Progenitor cell of endocrine pancreas (in vitro differentiated cells): ENCODE data around the gene PFKP. TPM values are rescaled to one million over a fixed set of nuclear protein-coding genes. Genes with fewer than 3 reads are reported as not detected.

ENCODE experiments used
- DNase-seq: peaks from one replicate; pipeline ENCODE4 v3.0.0; 2021; ENCODE audit warnings: low spot score; ENCODE audit not compliant: unreplicated experiment
- H3K27ac Mint-ChIP-seq: 2 replicates; pipeline ENCODE4 v1.8.0; 2021; ENCODE audit warnings: mild to moderate bottlenecking, moderate library complexity, mixed read lengths
- H3K27me3 Mint-ChIP-seq: 2 replicates; pipeline ENCODE4 v1.8.0; 2021; ENCODE audit warnings: mixed read lengths
- H3K36me3 Mint-ChIP-seq: 2 replicates; pipeline ENCODE4 v1.8.0; 2022; ENCODE audit warnings: mixed read lengths; ENCODE audit not compliant: insufficient read depth
- H3K4me1 Mint-ChIP-seq: 2 replicates; pipeline ENCODE4 v1.8.0; 2021; ENCODE audit warnings: low read depth, mixed read lengths
- H3K4me3 Mint-ChIP-seq: 2 replicates; pipeline ENCODE4 v1.8.0; 2021; ENCODE audit warnings: low read depth, mild to moderate bottlenecking, moderate library complexity, mixed read lengths
- H3K9me3 Mint-ChIP-seq: 2 replicates; pipeline ENCODE4 v1.8.0; 2021; ENCODE audit warnings: low read depth, mixed read lengths
- CTCF ChIP-seq: fragments of 200-600 bp; sonication (generic); IDR thresholded peaks from one replicate; pipeline ENCODE4 v1.5.0; 2021; ENCODE audit warnings: antibody characterized with exemption, mild to moderate bottlenecking; ENCODE audit not compliant: unreplicated experiment
- total RNA-seq: library from RNA; stranded (reverse); gene quantifications from 2 replicates; pipeline ENCODE4 v1.2.1, GENCODE V29; 2021

The PFKP gene
- total RNA-seq, 1 donor from 2014 or later, result 4.8 TPM

- Mint-ChIP-seq H3K27me3 (no peaks in the 10 kb centered on the region), H3K27ac (no peak overlapping the region), H3K4me1 (no peaks in the 10 kb centered on the region), H3K9me3 (no peaks in the 10 kb centered on the region), H3K36me3 (peaks cover 45% of the 10 kb centered on the region), H3K4me3 (no peak overlapping the region)
- TF ChIP-seq CTCF, result no peak
- DNase-seq, result no peak
These were observed 91.8 kb downstream of the PFKP start for GRCh38 chr10:3159152-3159551.

GRCh38 chr10:3162533-3162932 lies 95.2 kb downstream of the PFKP start:
- Mint-ChIP-seq H3K36me3 (peaks cover 52% of the 10 kb centered on the region), H3K27me3 (no peaks in the 10 kb centered on the region), H3K27ac (no peak overlapping the region), H3K4me3 (no peak overlapping the region), H3K9me3 (no peaks in the 10 kb centered on the region), H3K4me1 (peaks cover 4% of the 10 kb centered on the region)
- TF ChIP-seq CTCF, result no peak
- DNase-seq, result no peak

GRCh38 chr10:3163879-3164278 lies 96.5 kb downstream of the PFKP start:
- Mint-ChIP-seq H3K4me1 (peaks cover 4% of the 10 kb centered on the region), H3K36me3 (peaks cover 46% of the 10 kb centered on the region), H3K27me3 (no peaks in the 10 kb centered on the region), H3K9me3 (no peaks in the 10 kb centered on the region), H3K27ac (peak overlapping the region; percentile 41), H3K4me3 (no peak overlapping the region)
- TF ChIP-seq CTCF, result no peak
- DNase-seq, result no peak

- Mint-ChIP-seq H3K36me3 (peaks cover 39% of the 10 kb centered on the region), H3K4me1 (peaks cover 4% of the 10 kb centered on the region), H3K9me3 (no peaks in the 10 kb centered on the region), H3K4me3 (no peak overlapping the region), H3K27me3 (no peaks in the 10 kb centered on the region), H3K27ac (no peak overlapping the region)
- no peak for DNase-seq
- no peak for TF ChIP-seq CTCF
These were observed 97.8 kb downstream of the PFKP start for GRCh38 chr10:3165196-3165595.

GRCh38 chr10:3166496-3167290 lies 99.3 kb downstream of the PFKP start:
- peaks cover 37% of the 10 kb centered on the region for H3K36me3 Mint-ChIP-seq
- H3K27ac Mint-ChIP-seq, result no peak overlapping the region
- H3K27me3 Mint-ChIP-seq, result no peaks in the 10 kb centered on the region
- peaks cover 4% of the 10 kb centered on the region for H3K4me1 Mint-ChIP-seq
- no peak for DNase-seq
- no peaks in the 10 kb centered on the region for H3K9me3 Mint-ChIP-seq
- TF ChIP-seq CTCF, result no peak
- no peak overlapping the region for H3K4me3 Mint-ChIP-seq
